ENCODE measurements around the gene DNAAF5. TPM values are rescaled to one million over a fixed set of nuclear protein-coding genes. Genes with fewer than 3 reads are reported as not detected.
A peak's percentile ranks its signal among the peaks of the same experiment; 100 is the strongest.

The DNAAF5 gene
- total and polyA plus RNA-seq, 2 of the 13 experiments (the other 11 are each of a cell fraction or from before 2014, with no cell fraction given): 11.9 to 21.5 TPM

GRCh38 chr7:815284-816216 is 89.1 kb downstream of the DNAAF5 start (continued):
- TF ChIP-seq ZBTB10 (CRISPR knock-in tag; IDR thresholded peaks at IDR 0.05; ENCODE audit: borderline replicate concordance): no peak
- TF ChIP-seq HNRNPK (IDR thresholded peaks at IDR 0.05; ENCODE audit: low read depth, low read length, poor library complexity, severe bottlenecking): peak; percentile 4
- no peak for TF ChIP-seq FOXO1 (CRISPR knock-in tag; IDR thresholded peaks at IDR 0.05)
- TF ChIP-seq ZNF773 (CRISPR knock-in tag; IDR thresholded peaks at IDR 0.05; ENCODE audit: borderline replicate concordance): no peak
- no peak for TF ChIP-seq ZNF800 (CRISPR knock-in tag; IDR thresholded peaks at IDR 0.05)
- no peak for TF ChIP-seq ZNF691 (CRISPR knock-in tag; IDR thresholded peaks at IDR 0.05; ENCODE audit: borderline replicate concordance, low read depth)
- no peak for TF ChIP-seq TAF1 (CRISPR knock-in tag; IDR thresholded peaks at IDR 0.05)
- no peak for TF ChIP-seq MTF2 (CRISPR knock-in tag; IDR thresholded peaks at IDR 0.05; ENCODE audit: borderline replicate concordance)
- TF ChIP-seq ZNF331 (CRISPR knock-in tag; IDR thresholded peaks at IDR 0.05): no peak
- TF ChIP-seq ZNF24 (IDR thresholded peaks at IDR 0.05): no peak
- no peak for TF ChIP-seq HDAC2 (CRISPR knock-in tag; IDR thresholded peaks at IDR 0.05)
- TF ChIP-seq ZSCAN5A (CRISPR knock-in tag; IDR thresholded peaks at IDR 0.05; ENCODE audit: borderline replicate concordance): no peak
- TF ChIP-seq ATF5 (CRISPR knock-in tag; IDR thresholded peaks at IDR 0.05; ENCODE audit: low read depth): no peak
- no peak for TF ChIP-seq ZNF234 (CRISPR knock-in tag; conservative IDR thresholded peaks at IDR 0.05)
- peak; percentile 10; the same call in 1 of the 2 replicates for TF ChIP-seq ZHX1 (CRISPR knock-in tag; IDR thresholded peaks at IDR 0.05; ENCODE audit: low read depth)
- TF ChIP-seq REPIN1 (CRISPR knock-in tag; IDR thresholded peaks at IDR 0.05; ENCODE audit: borderline replicate concordance, low read depth): no peak
- TF ChIP-seq MZF1 (CRISPR knock-in tag; IDR thresholded peaks at IDR 0.05; ENCODE audit: borderline replicate concordance): no peak

Data from HepG2 (cell line).